Measurements from ENCODE around the gene TRIP13.
"Not testable (repeated sequence)": the region's sequence is repeated elsewhere in the genome, so short reads cannot be mapped to it uniquely, and the experiment has no call there.

DNA sequence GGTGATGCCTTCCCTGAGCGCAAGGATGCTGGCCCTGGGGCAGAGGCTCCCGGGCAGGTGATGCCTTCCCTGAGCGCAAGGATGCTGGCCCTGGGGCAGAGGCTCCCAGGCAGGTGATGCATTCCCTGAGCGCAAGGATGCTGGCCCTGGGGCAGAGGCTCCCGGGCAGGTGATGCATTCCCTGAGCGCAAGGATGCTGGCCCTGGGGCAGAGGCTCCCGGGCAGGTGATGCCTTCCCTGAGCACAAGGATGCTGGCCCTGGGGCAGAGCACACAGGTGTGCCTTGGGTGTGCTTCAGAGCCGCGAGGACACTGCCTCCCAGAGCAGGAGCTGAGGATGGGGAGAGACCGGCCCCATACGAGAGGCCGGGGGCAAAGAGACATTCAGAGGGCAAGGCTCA, 22.7 kb downstream of the TRIP13 start:
- not testable (repeated sequence) for TF ChIP-seq CTCF (IDR thresholded peaks at IDR 0.05; ENCODE audit: poor library complexity, severe bottlenecking)
- TF ChIP-seq, protein P1, sequence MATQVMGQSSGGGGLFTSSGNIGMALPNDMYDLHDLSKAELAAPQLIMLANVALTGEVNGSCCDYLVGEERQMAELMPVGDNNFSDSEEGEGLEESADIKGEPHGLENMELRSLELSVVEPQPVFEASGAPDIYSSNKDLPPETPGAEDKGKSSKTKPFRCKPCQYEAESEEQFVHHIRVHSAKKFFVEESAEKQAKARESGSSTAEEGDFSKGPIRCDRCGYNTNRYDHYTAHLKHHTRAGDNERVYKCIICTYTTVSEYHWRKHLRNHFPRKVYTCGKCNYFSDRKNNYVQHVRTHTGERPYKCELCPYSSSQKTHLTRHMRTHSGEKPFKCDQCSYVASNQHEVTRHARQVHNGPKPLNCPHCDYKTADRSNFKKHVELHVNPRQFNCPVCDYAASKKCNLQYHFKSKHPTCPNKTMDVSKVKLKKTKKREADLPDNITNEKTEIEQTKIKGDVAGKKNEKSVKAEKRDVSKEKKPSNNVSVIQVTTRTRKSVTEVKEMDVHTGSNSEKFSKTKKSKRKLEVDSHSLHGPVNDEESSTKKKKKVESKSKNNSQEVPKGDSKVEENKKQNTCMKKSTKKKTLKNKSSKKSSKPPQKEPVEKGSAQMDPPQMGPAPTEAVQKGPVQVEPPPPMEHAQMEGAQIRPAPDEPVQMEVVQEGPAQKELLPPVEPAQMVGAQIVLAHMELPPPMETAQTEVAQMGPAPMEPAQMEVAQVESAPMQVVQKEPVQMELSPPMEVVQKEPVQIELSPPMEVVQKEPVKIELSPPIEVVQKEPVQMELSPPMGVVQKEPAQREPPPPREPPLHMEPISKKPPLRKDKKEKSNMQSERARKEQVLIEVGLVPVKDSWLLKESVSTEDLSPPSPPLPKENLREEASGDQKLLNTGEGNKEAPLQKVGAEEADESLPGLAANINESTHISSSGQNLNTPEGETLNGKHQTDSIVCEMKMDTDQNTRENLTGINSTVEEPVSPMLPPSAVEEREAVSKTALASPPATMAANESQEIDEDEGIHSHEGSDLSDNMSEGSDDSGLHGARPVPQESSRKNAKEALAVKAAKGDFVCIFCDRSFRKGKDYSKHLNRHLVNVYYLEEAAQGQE (IDR thresholded peaks at IDR 0.05; ENCODE audit: borderline replicate concordance) = not testable (repeated sequence)
